ENCODE data around the gene LRRN2.
"Not testable (repeated sequence)": the region's sequence is repeated elsewhere in the genome, so short reads cannot be mapped to it uniquely, and the experiment has no call there.

Gene LRRN2

DNA sequence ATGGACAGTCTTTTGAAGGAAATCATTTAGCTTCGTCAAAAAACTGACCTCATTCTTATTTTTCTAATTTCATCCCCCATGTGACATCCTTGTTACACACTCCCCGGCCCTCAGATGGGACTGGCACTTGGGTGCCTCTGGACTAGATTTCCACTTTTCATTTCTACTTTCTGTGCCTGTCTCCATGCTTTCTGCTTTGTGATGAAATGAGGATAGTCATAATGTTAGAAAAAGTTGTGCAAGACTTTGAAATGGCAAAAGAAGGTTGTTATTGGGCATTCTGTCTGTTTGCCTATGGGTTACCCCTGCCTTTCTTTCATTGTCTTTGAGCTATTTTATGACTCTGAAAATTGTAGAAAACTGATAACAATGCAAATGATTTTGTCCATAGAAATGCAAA, 114.4 kb downstream of the LRRN2 start:
- no peak for DNase-seq

DNA sequence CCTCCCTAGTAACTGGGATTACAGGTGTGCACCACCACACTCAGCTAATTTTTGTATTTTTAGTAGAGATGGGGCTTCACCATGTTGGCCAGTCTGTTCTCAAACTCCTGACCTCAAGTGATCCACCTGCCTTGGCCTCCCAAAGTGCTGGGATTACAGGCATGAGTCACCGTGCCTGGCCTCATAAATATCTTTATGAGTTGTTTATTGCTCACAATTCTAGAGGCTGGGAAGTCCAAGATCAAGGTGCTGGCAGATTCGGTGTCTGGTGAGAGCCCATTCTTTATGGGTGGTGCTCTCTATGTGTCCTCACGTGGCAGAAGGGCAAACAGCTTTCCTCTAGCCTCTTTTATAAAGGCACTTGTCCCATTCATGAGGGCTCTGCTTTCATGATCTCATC, 115.5 kb downstream of the LRRN2 start:
- not testable (repeated sequence) for DNase-seq

GRCh38 chr1:204569478-204569877, 116.1 kb downstream of the LRRN2 start:
- no peak for DNase-seq

- DNase-seq = no peak
These were observed 116.8 kb downstream of the LRRN2 start for GRCh38 chr1:204568576-204569315.
